Activated naive CD4-positive, alpha-beta T cell treated with anti-CD3 and anti-CD28 coated beads, Interleukin-2, amount 10 ng/mL, durations not matched to agents 7 days and 5 days (primary cell): Measurements from ENCODE around the gene KLF4.

Experiments
- CTCF ChIA-PET: fragments of 350-600 bp; sonication (Branson Sonifier 250); formaldehyde crosslinking; loops from one replicate; lab custom pipeline; 2021; ENCODE audit warnings: antibody characterized with exemption; lab: Charles Lee
- DNase-seq: peaks from one replicate; pipeline ENCODE4 v3.0.0-alpha.2; 2020
- H3K27ac Mint-ChIP-seq: one replicate; pipeline ENCODE4 v1.8.0; 2021; ENCODE audit warnings: mild to moderate bottlenecking, moderate library complexity, mixed read lengths
- H3K27me3 Mint-ChIP-seq: one replicate; pipeline ENCODE4 v1.8.0; 2021; ENCODE audit warnings: mild to moderate bottlenecking, mixed read lengths
- H3K36me3 Mint-ChIP-seq: one replicate; pipeline ENCODE4 v1.8.0; 2021; ENCODE audit warnings: mixed read lengths
- H3K4me1 Mint-ChIP-seq: one replicate; pipeline ENCODE4 v1.8.0; 2021; ENCODE audit warnings: mixed read lengths
- H3K4me3 Mint-ChIP-seq: one replicate; pipeline ENCODE4 v1.8.0; 2021; ENCODE audit warnings: mild to moderate bottlenecking, moderate library complexity, mixed read lengths
- H3K9me3 Mint-ChIP-seq: one replicate; pipeline ENCODE4 v1.8.0; 2021; ENCODE audit warnings: mixed read lengths

KLF4 gene

DNA sequence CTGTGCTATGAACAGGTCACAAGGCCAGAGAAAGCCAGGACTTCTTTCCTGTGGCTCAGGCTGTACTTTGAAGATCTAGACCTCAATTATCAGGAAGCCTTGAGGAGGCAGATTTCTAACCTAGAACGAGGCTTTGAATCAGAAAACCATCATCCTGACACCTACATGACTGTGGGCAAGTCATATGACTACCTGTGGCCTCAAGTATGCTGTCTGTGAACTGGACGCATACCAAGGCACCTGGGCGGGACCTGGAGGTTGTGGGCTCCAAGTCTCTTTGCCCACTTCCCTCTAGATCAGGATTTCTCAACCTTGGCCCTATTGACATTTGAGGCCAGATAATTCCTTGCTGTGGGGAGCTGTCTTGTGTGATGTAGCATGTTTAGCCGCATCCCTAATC, 42.5 kb downstream of the KLF4 start:
- CTCF ChIA-PET: no interaction called here
- no peaks in the 10 kb centered on the region for H3K4me1 Mint-ChIP-seq
- no peak overlapping the region for H3K27ac Mint-ChIP-seq
- no peaks in the 10 kb centered on the region for H3K36me3 Mint-ChIP-seq
- DNase-seq: no peak
- no peak overlapping the region for H3K4me3 Mint-ChIP-seq
- H3K27me3 Mint-ChIP-seq: no peaks in the 10 kb centered on the region
- H3K9me3 Mint-ChIP-seq: no peaks in the 10 kb centered on the region

DNA sequence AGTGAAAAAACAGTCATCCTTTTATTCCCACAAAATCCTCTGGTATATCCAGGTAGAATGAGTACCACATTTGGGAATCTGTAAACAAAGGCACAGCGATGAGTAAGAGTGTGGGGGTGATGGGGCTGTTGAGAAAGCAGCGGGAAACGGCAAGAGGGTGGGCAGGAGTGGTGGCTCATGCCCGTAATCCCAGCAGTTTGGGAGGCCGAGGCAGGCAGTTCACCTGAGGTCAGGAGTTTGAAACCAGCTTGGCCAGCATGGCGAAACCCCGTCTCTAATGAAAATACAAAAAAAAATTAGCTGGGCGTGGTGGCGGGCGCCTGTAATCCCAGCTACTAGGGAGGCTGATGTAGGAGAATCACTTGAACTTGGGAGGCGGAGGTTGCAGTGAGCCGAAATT, 43.1 kb downstream of the KLF4 start:
- Mint-ChIP-seq H3K4me3 (no peak overlapping the region), H3K4me1 (no peaks in the 10 kb centered on the region), H3K9me3 (no peaks in the 10 kb centered on the region), H3K36me3 (no peaks in the 10 kb centered on the region), H3K27ac (no peak overlapping the region), H3K27me3 (no peaks in the 10 kb centered on the region)
- CTCF ChIA-PET: no interaction called here
- no peak for DNase-seq

GRCh38 chr9:107443786-107444185, 45.8 kb downstream of the KLF4 start:
- CTCF ChIA-PET: interaction anchor here (1.4 kb wide), 1 partner anchor 19 kb away, joined by 3 read pairs; no protein-coding TSS in a partner anchor
- no peaks in the 10 kb centered on the region for H3K36me3 Mint-ChIP-seq
- H3K27ac Mint-ChIP-seq: no peak overlapping the region
- H3K4me3 Mint-ChIP-seq: no peak overlapping the region
- no peaks in the 10 kb centered on the region for H3K4me1 Mint-ChIP-seq
- H3K9me3 Mint-ChIP-seq: no peaks in the 10 kb centered on the region
- no peak for DNase-seq
- H3K27me3 Mint-ChIP-seq: no peaks in the 10 kb centered on the region

GRCh38 chr9:107439991-107440456, 49.5 kb downstream of the KLF4 start:
- no peak overlapping the region for H3K27ac Mint-ChIP-seq
- no peaks in the 10 kb centered on the region for H3K9me3 Mint-ChIP-seq
- no peaks in the 10 kb centered on the region for H3K36me3 Mint-ChIP-seq
- H3K4me3 Mint-ChIP-seq: no peak overlapping the region
- CTCF ChIA-PET: no interaction called here
- no peaks in the 10 kb centered on the region for H3K4me1 Mint-ChIP-seq
- no peaks in the 10 kb centered on the region for H3K27me3 Mint-ChIP-seq
- DNase-seq: no peak

GRCh38 chr9:107438211-107439031, 51.1 kb downstream of the KLF4 start:
- no peaks in the 10 kb centered on the region for H3K9me3 Mint-ChIP-seq
- H3K27ac Mint-ChIP-seq: no peak overlapping the region
- DNase-seq: no peak
- H3K4me1 Mint-ChIP-seq: no peaks in the 10 kb centered on the region
- CTCF ChIA-PET: no interaction called here
- H3K4me3 Mint-ChIP-seq: no peak overlapping the region
- no peaks in the 10 kb centered on the region for H3K36me3 Mint-ChIP-seq
- H3K27me3 Mint-ChIP-seq: no peaks in the 10 kb centered on the region

- Mint-ChIP-seq H3K9me3 (no peaks in the 10 kb centered on the region), H3K4me1 (no peaks in the 10 kb centered on the region), H3K27me3 (no peaks in the 10 kb centered on the region), H3K4me3 (no peak overlapping the region), H3K36me3 (no peaks in the 10 kb centered on the region), H3K27ac (no peak overlapping the region)
- CTCF ChIA-PET: no interaction called here
- DNase-seq: no peak
Measured at GRCh38 chr9:107437716-107438115, 51.9 kb downstream of the KLF4 start.

GRCh38 chr9:107435415-107435814, 54.2 kb downstream of the KLF4 start:
- H3K4me3 Mint-ChIP-seq: no peak overlapping the region
- CTCF ChIA-PET: no interaction called here

More at GRCh38 chr9:107435415-107435814, 54.2 kb downstream of the KLF4 start:
- Mint-ChIP-seq H3K27ac (no peak overlapping the region), H3K27me3 (no peaks in the 10 kb centered on the region), H3K36me3 (no peaks in the 10 kb centered on the region), H3K4me1 (no peaks in the 10 kb centered on the region), H3K9me3 (no peaks in the 10 kb centered on the region)
- no peak for DNase-seq
